Loucy (cell line): ENCODE results near the gene APPL2.

Experiments
- H2AFZ ChIP-seq: fragments of 200-600 bp; sonication (generic); 2 replicates; pipeline ENCODE4 v1.6.0; 2016; ENCODE audit warnings: antibody characterized with exemption, mild to moderate bottlenecking, low read length, moderate library complexity
- H3F3A ChIP-seq: fragments of 200-600 bp; 2 replicates; pipeline ENCODE4 v1.6.0; 2016; ENCODE audit warnings: antibody characterized with exemption, low read depth, mild to moderate bottlenecking
- H3K27me3 ChIP-seq: fragments of 200-600 bp; sonication (generic); 2 replicates; pipeline ENCODE4 v1.6.1; 2014; ENCODE audit warnings: low read length, mild to moderate bottlenecking; ENCODE audit not compliant: insufficient read depth, poor library complexity, severe bottlenecking
- H3K36me3 ChIP-seq: fragments of 200-600 bp; sonication (generic); 2 replicates; pipeline ENCODE4 v1.6.1; 2016; ENCODE audit warnings: low read length; ENCODE audit not compliant: insufficient read depth
- H3K4me1 ChIP-seq: fragments of 200-600 bp; sonication (generic); 2 replicates; pipeline ENCODE4 v1.5.1; 2014; ENCODE audit warnings: low read length, mild to moderate bottlenecking; ENCODE audit not compliant: insufficient read depth, poor library complexity, severe bottlenecking
- H3K4me2 ChIP-seq: fragments of 200-600 bp; sonication (generic); 2 replicates; pipeline ENCODE4 v1.6.0; 2014; ENCODE audit warnings: antibody characterized with exemption, low read length, low read depth, mild to moderate bottlenecking; ENCODE audit not compliant: poor library complexity, severe bottlenecking
- H3K4me3 ChIP-seq: fragments of 200-600 bp; sonication (generic); 2 replicates; pipeline ENCODE4 v1.5.1; 2014; ENCODE audit warnings: low read length, mild to moderate bottlenecking, mixed read lengths; ENCODE audit not compliant: poor library complexity, severe bottlenecking
- H3K79me2 ChIP-seq: fragments of 200-600 bp; sonication (generic); 2 replicates; pipeline ENCODE4 v1.6.1; 2014; ENCODE audit warnings: low read length; ENCODE audit not compliant: insufficient read depth
- H3K9ac ChIP-seq: fragments of 200-600 bp; sonication (generic); 2 replicates; pipeline ENCODE4 v1.6.0; 2014; ENCODE audit warnings: mild to moderate bottlenecking, low read depth, low read length, moderate library complexity; ENCODE audit not compliant: poor library complexity, severe bottlenecking
- H3K9me2 ChIP-seq: fragments of 200-600 bp; sonication (generic); replicated peaks from 2 replicates; pipeline ENCODE4 v1.6.1; 2016; ENCODE audit warnings: low read depth, low read length, mixed read lengths
- H3K9me3 ChIP-seq: fragments of 200-600 bp; sonication (generic); 2 replicates; pipeline ENCODE4 v1.6.1; 2014; ENCODE audit warnings: mild to moderate bottlenecking, antibody characterized with exemption, low read length, low read depth; ENCODE audit not compliant: insufficient read depth
- H4K20me1 ChIP-seq: fragments of 200-600 bp; sonication (generic); 2 replicates; pipeline ENCODE4 v1.6.0; 2014; ENCODE audit warnings: antibody characterized with exemption, low read length, mild to moderate bottlenecking; ENCODE audit not compliant: insufficient read depth, poor library complexity, severe bottlenecking
- EZH2phosphoT487 ChIP-seq: fragments of 200-600 bp; IDR thresholded peaks from 2 replicates; pipeline ENCODE4 v1.6.1; 2018; ENCODE audit warnings: antibody characterized with exemption, mild to moderate bottlenecking, moderate library complexity, borderline replicate concordance
- TF ChIP-seq, protein P1 (sequence below): fragments of 200-600 bp; sonication (generic); conservative IDR thresholded peaks from 2 replicates; pipeline ENCODE4 v1.5.1; 2014; ENCODE audit warnings: mild to moderate bottlenecking, antibody characterized with exemption, low read length

Gene APPL2

DNA sequence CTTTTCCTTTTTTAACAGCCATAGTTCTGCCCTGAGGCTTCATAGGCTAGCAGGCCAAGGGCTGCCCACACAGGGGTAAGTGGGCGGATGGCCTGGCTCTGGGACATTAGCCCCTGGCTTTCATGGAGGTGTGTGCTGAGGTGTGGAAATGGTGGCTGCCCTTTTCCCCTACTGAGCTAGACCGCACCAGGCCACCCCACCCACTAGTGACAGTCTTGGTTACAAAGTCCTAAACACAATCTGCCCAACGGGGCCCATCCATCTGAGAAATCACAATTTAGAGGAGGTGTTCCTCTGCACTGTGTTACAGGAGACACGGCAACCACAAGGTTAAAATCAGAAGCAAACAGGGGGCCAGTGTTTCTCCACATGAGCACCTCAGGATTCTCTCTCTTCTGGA lies 35.6 kb downstream of the APPL2 start:
- no peak overlapping the region for H3K4me2 ChIP-seq
- peaks cover 16% of the 10 kb centered on the region for H3K4me1 ChIP-seq
- no peaks in the 10 kb centered on the region for H3K9me2 ChIP-seq
- no peaks in the 10 kb centered on the region for H3K27me3 ChIP-seq
- no peak overlapping the region for H2AFZ ChIP-seq
- TF ChIP-seq, protein P1, sequence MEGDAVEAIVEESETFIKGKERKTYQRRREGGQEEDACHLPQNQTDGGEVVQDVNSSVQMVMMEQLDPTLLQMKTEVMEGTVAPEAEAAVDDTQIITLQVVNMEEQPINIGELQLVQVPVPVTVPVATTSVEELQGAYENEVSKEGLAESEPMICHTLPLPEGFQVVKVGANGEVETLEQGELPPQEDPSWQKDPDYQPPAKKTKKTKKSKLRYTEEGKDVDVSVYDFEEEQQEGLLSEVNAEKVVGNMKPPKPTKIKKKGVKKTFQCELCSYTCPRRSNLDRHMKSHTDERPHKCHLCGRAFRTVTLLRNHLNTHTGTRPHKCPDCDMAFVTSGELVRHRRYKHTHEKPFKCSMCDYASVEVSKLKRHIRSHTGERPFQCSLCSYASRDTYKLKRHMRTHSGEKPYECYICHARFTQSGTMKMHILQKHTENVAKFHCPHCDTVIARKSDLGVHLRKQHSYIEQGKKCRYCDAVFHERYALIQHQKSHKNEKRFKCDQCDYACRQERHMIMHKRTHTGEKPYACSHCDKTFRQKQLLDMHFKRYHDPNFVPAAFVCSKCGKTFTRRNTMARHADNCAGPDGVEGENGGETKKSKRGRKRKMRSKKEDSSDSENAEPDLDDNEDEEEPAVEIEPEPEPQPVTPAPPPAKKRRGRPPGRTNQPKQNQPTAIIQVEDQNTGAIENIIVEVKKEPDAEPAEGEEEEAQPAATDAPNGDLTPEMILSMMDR = no peak
- TF ChIP-seq EZH2phosphoT487 = no peak
- no peaks in the 10 kb centered on the region; the same call in 1 of the 2 replicates for H3K36me3 ChIP-seq
- no peak overlapping the region for H3K9ac ChIP-seq
- H3K79me2 ChIP-seq = no peaks in the 10 kb centered on the region
- H3K9me3 ChIP-seq = no peaks in the 10 kb centered on the region
- no peak overlapping the region for H3K4me3 ChIP-seq
- no peaks in the 10 kb centered on the region for H3F3A ChIP-seq
- no peaks in the 10 kb centered on the region for H4K20me1 ChIP-seq

DNA sequence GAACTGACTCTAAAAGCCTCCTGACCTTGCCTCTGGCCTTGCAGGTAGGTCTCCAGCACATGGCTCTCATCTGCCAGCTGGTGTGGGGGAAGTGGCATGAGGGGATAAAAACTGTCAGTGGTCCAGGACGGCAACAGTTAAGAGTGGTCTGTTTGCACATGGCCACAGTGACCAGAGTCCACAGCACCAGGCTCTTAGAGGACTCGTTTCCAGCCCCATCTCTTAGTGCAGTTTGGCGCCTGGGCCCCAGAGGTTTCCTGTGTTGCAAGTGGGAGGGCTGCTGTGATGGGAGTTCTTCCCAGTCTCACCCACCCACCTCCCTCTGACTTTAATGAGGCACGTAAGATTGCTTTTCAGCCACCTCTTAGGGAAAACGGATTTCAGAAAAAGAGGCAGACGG lies 37.0 kb downstream of the APPL2 start:
- Histone ChIP-seq H3K9ac (no peak overlapping the region), H4K20me1 (no peaks in the 10 kb centered on the region), H3K9me3 (no peaks in the 10 kb centered on the region), H3K79me2 (no peaks in the 10 kb centered on the region), H3K4me1 (peaks cover 16% of the 10 kb centered on the region), H3K9me2 (no peaks in the 10 kb centered on the region), H3K4me2 (no peak overlapping the region), H3K36me3 (no peaks in the 10 kb centered on the region; the same call in 1 of the 2 replicates), H3K4me3 (no peak overlapping the region), H3K27me3 (no peaks in the 10 kb centered on the region), H2AFZ (no peak overlapping the region), H3F3A (no peaks in the 10 kb centered on the region)
- TF ChIP-seq EZH2phosphoT487 = no peak
- TF ChIP-seq, protein P1 = no peak

DNA sequence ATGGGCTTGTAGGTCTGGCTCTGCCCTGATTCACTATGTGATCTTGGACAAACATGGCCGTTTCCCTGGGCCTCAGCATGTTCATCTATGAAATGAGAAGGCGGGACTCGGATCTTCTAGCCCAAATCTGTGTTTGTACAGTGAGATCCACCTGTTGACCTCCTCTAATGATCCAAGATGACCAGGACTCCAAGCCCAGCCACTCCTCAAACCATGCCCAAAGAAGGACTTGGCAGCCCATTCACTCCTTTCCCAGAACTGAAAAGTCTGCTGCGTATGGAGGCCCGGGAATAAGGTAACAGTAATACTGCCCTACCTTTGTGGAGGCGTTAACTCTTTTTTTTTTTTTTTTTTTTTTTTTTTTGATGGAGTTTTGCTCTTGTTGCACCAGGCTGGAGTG lies 39.9 kb downstream of the APPL2 start:
- Histone ChIP-seq H3K4me1 (peaks cover 16% of the 10 kb centered on the region), H3K4me3 (no peak overlapping the region), H3K27me3 (no peaks in the 10 kb centered on the region), H3K9me3 (no peaks in the 10 kb centered on the region), H3K79me2 (no peaks in the 10 kb centered on the region), H3K9ac (no peak overlapping the region), H2AFZ (no peak overlapping the region), H3K4me2 (no peak overlapping the region), H4K20me1 (no peaks in the 10 kb centered on the region), H3K9me2 (no peaks in the 10 kb centered on the region), H3K36me3 (no peaks in the 10 kb centered on the region; the same call in 1 of the 2 replicates), H3F3A (no peaks in the 10 kb centered on the region)
- TF ChIP-seq, protein P1 = no peak
- no peak for TF ChIP-seq EZH2phosphoT487
